Mesenchymal stem cell (in vitro differentiated cells and primary cell): ENCODE measurements around the gene PLIN4.

Experiments
- DNase-seq: peaks from one replicate; pipeline ENCODE4 v3.0.0-alpha.2; 2013
- H2AFZ ChIP-seq: one replicate; pipeline ENCODE4 v1.6.1; 2013; ENCODE audit warnings: low read depth, mild to moderate bottlenecking, control low read depth, inconsistent platforms, low read length, moderate library complexity
- H2AK5ac ChIP-seq: 2 replicates; pipeline ENCODE4 v1.6.1; 2013; ENCODE audit warnings: low read length, moderate library complexity, mild to moderate bottlenecking, inconsistent platforms; ENCODE audit not compliant: severe bottlenecking
- H2BK120ac ChIP-seq: one replicate; pipeline ENCODE4 v1.6.1; 2013; ENCODE audit warnings: low read depth, mild to moderate bottlenecking, inconsistent platforms, low read length, moderate library complexity
- H2BK12ac ChIP-seq, 2 experiments: one replicate each; pipeline ENCODE4 v1.6.1; 2013; ENCODE audit warnings: inconsistent platforms in 2 of 2, low read length in 2 of 2, mild to moderate bottlenecking in 2 of 2, moderate library complexity in 2 of 2, control low read depth in 1 of 2
- H2BK15ac ChIP-seq: one replicate; pipeline ENCODE4 v1.6.1; 2013; ENCODE audit warnings: mild to moderate bottlenecking, low read depth, inconsistent platforms; ENCODE audit not compliant: poor library complexity, severe bottlenecking
- H2BK5ac ChIP-seq: 2 replicates; pipeline ENCODE4 v1.6.1; 2013; ENCODE audit warnings: low read depth, mild to moderate bottlenecking, low read length, control low read depth, inconsistent platforms; ENCODE audit not compliant: poor library complexity, severe bottlenecking
- H3K14ac ChIP-seq, 2 experiments: one replicate each; pipeline ENCODE4 v1.6.1; 2013; ENCODE audit warnings: inconsistent platforms in 2 of 2, low read length in 2 of 2, control low read depth in 1 of 2, mild to moderate bottlenecking in 1 of 2, moderate library complexity in 1 of 2
- H3K18ac ChIP-seq, 2 experiments: one replicate each; pipeline ENCODE4 v1.6.1; 2013; ENCODE audit warnings: inconsistent platforms in 2 of 2, low read length in 2 of 2, control low read depth in 1 of 2, low read depth in 1 of 2, mild to moderate bottlenecking in 1 of 2
- H3K23ac ChIP-seq, 2 experiments: one replicate each; pipeline ENCODE4 v1.6.1; 2013; ENCODE audit warnings: inconsistent platforms in 2 of 2, low read length in 2 of 2, mild to moderate bottlenecking in 2 of 2, moderate library complexity in 2 of 2, control low read depth in 1 of 2
- H3K27ac ChIP-seq: 2 replicates; pipeline ENCODE4 v1.5.1; 2013; ENCODE audit warnings: mild to moderate bottlenecking, moderate library complexity, low read length, control low read depth, inconsistent platforms; ENCODE audit not compliant: poor library complexity, severe bottlenecking
- H3K27me3 ChIP-seq, 2 experiments: 2 replicates each; pipeline versions ENCODE4 v1.6.1 to v1.7.0; 2013; ENCODE audit warnings: low read length in 2 of 2, mild to moderate bottlenecking in 2 of 2, moderate library complexity in 2 of 2, control low read depth in 1 of 2, inconsistent platforms in 1 of 2; ENCODE audit not compliant: control insufficient read depth in 1 of 2, insufficient read depth in 1 of 2
- H3K36me3 ChIP-seq, 2 experiments: 2 replicates each; pipeline versions ENCODE4 v1.6.1 to v1.7.0; 2013; ENCODE audit warnings: low read length in 2 of 2, control low read depth in 1 of 2, inconsistent platforms in 1 of 2, low read depth in 1 of 2, mild to moderate bottlenecking in 1 of 2; ENCODE audit not compliant: insufficient read depth in 2 of 2, control insufficient read depth in 1 of 2
- H3K4ac ChIP-seq, 2 experiments: one replicate each; pipeline ENCODE4 v1.6.1; 2013; ENCODE audit warnings: inconsistent platforms in 2 of 2, low read length in 2 of 2, mild to moderate bottlenecking in 2 of 2, moderate library complexity in 2 of 2, control low read depth in 1 of 2, low read depth in 1 of 2
- H3K4me1 ChIP-seq: 2 replicates; pipeline ENCODE4 v1.6.1; 2013; ENCODE audit warnings: low read depth, low read length, control low read depth; ENCODE audit not compliant: control insufficient read depth, insufficient read depth
- H3K4me2 ChIP-seq: 2 replicates; pipeline ENCODE4 v1.6.1; 2013; ENCODE audit warnings: low read length, mild to moderate bottlenecking, inconsistent platforms; ENCODE audit not compliant: poor library complexity, severe bottlenecking
- H3K4me3 ChIP-seq, 2 experiments: 2 replicates each; pipeline versions ENCODE4 v1.5.1 to v1.7.0; 2013; ENCODE audit warnings: low read length in 2 of 2, mild to moderate bottlenecking in 2 of 2, control low read depth in 1 of 2, low read depth in 1 of 2; ENCODE audit not compliant: insufficient read depth in 1 of 2
- H3K79me1 ChIP-seq: replicated peaks from 2 replicates; pipeline ENCODE4 v1.6.1; 2013; ENCODE audit warnings: mild to moderate bottlenecking, control low read depth, low read length, inconsistent platforms; ENCODE audit not compliant: poor library complexity, severe bottlenecking
- H3K9ac ChIP-seq: 2 replicates; pipeline ENCODE4 v1.7.0; 2013; ENCODE audit warnings: mild to moderate bottlenecking, low read length, moderate library complexity
- H3K9me3 ChIP-seq: 2 replicates; pipeline ENCODE4 v1.7.0; 2013; ENCODE audit warnings: mild to moderate bottlenecking, low read length; ENCODE audit not compliant: control insufficient read depth
- H4K8ac ChIP-seq: one replicate; pipeline ENCODE4 v1.6.1; 2013; ENCODE audit warnings: inconsistent platforms, mild to moderate bottlenecking, low read length, moderate library complexity
- H4K91ac ChIP-seq: one replicate; pipeline ENCODE4 v1.6.1; 2013; ENCODE audit warnings: mild to moderate bottlenecking, low read length, inconsistent platforms
- WGBS: methylation state at CpG from one replicate; pipeline ENCODE4 v1.1.7; 2013; ENCODE audit warnings: mixed read lengths; 5-methylcytosine and 5-hydroxymethylcytosine counted together

The PLIN4 gene

GRCh38 chr19:4487572-4487971 is 30.7 kb downstream of the PLIN4 start:
- Histone ChIP-seq H3K27me3 (no peaks in the 10 kb centered on the region), H3K27ac (no peak overlapping the region), H4K91ac (no peak overlapping the region), H3K18ac (no peak overlapping the region), H4K8ac (no peak overlapping the region), H3K36me3 (peaks cover 69 to 78% of the 10 kb centered on the region in 2 experiments), H3K9ac (no peak overlapping the region), H3K4ac (no peak overlapping the region), H2BK120ac (no peak overlapping the region), H3K79me1 (peaks cover 45% of the 10 kb centered on the region), H2BK15ac (no peak overlapping the region), H3K9me3 (no peaks in the 10 kb centered on the region), H3K4me2 (no peak overlapping the region), H2BK12ac (no peak overlapping the region), H3K4me3 (no peak overlapping the region), H2AK5ac (no peak overlapping the region), H2BK5ac (no peak overlapping the region), H3K23ac (no peak overlapping the region), H2AFZ (no peak overlapping the region), H3K4me1 (peaks cover 2% of the 10 kb centered on the region), H3K14ac (no peak overlapping the region)
- 94% methylated on average over 11 of the region's 11 CpGs for WGBS
- DNase-seq, result no peak

DNA sequence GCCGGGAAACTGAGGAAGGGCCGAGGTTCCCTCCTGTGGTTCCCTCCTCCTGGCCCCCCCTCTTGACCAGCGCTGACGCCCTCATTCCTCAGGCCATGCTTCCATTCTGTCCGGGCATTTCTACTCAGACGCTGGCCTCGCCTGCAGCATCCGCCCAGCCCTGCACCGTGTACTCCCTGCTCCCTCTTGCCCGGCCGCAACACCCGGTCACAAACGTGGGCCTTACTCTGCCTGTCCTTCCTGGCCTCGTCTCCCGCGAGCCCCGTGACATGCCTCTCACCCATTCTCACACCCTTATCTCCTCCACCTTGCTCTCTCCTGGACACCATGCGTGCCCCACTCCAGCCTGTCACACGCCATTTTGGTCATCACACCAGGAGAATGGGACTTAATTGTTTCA is 34.9 kb downstream of the PLIN4 start:
- DNase-seq, result no peak
- H4K8ac ChIP-seq, result no peak overlapping the region
- H3K27ac ChIP-seq, result no peak overlapping the region
- no peak overlapping the region for H3K9ac ChIP-seq
- no peak overlapping the region for H2AFZ ChIP-seq
- no peaks in the 10 kb centered on the region for H3K27me3 ChIP-seq
- no peak overlapping the region for H2BK5ac ChIP-seq
- no peak overlapping the region for H3K23ac ChIP-seq
- no peak overlapping the region for H3K4ac ChIP-seq
- no peak overlapping the region for H2BK120ac ChIP-seq
- no peak overlapping the region for H2AK5ac ChIP-seq
- H3K4me1 ChIP-seq, result no peaks in the 10 kb centered on the region
- 96% methylated on average over 18 of the region's 19 CpGs for WGBS
- no peak overlapping the region for H3K4me2 ChIP-seq
- H3K4me3 ChIP-seq, result no peak overlapping the region
- H4K91ac ChIP-seq, result no peak overlapping the region
- no peak overlapping the region for H3K18ac ChIP-seq
- no peaks in the 10 kb centered on the region for H3K9me3 ChIP-seq
- no peak overlapping the region for H2BK12ac ChIP-seq
- H3K14ac ChIP-seq, result no peak overlapping the region
- peaks cover 51 to 66% of the 10 kb centered on the region in 2 experiments for H3K36me3 ChIP-seq
- H3K79me1 ChIP-seq, result peaks cover 40% of the 10 kb centered on the region
- H2BK15ac ChIP-seq, result no peak overlapping the region

DNA sequence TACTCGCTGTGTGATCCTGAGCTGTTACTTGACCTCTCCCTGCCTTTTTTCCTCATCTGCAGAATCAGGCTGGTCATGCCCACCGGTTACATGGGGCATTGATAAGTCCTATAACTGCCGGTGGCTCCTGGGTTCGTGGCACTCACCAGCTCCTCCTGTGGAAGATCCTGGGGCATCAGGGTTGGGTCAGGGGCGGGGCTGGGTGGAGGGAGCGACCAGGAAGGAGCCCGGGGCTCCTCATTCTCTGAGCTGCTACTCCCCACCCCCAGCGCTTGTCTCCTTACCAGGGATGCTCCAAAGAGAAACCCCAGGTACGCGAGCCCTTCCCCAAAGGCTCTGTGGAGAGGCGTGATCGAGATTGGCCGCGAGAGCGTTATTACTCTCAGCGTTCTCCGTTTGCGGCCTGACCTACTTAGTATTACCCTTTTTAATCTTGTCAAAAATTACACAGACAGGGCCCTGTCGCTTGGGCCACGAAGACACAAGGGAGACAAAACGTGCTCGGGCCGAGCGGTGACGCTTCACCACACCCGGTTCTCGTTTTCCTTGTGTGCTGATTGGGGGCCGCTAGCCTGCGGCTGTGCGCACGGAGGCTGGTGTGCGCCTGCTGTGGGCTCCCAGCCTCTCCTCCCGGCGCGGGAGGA is 35.4 kb downstream of the PLIN4 start:
- H3K4me2 ChIP-seq, result no peak overlapping the region
- H4K8ac ChIP-seq, result no peak overlapping the region
- no peak overlapping the region for H2AFZ ChIP-seq
- H3K18ac ChIP-seq, result no peak overlapping the region
- WGBS, result 96% methylated on average over 35 of the region's 35 CpGs
- no peak overlapping the region for H3K14ac ChIP-seq
- no peaks in the 10 kb centered on the region for H3K9me3 ChIP-seq
- H3K4me3 ChIP-seq, result no peak overlapping the region
- H3K23ac ChIP-seq, result no peak overlapping the region
- peaks cover 50 to 65% of the 10 kb centered on the region in 2 experiments for H3K36me3 ChIP-seq
- no peak overlapping the region for H3K9ac ChIP-seq
- no peak overlapping the region for H2AK5ac ChIP-seq
- no peak overlapping the region for H2BK5ac ChIP-seq
- H3K4ac ChIP-seq, result no peak overlapping the region
- no peak overlapping the region for H4K91ac ChIP-seq
- H3K79me1 ChIP-seq, result peaks cover 39% of the 10 kb centered on the region
- no peak for DNase-seq
- H2BK12ac ChIP-seq, result no peak overlapping the region
- H3K27me3 ChIP-seq, result no peaks in the 10 kb centered on the region
- H2BK15ac ChIP-seq, result no peak overlapping the region
- no peak overlapping the region for H2BK120ac ChIP-seq
- no peaks in the 10 kb centered on the region for H3K4me1 ChIP-seq
- H3K27ac ChIP-seq, result no peak overlapping the region

GRCh38 chr19:4477034-4477801 is 41.1 kb downstream of the PLIN4 start:
- Histone ChIP-seq H3K36me3 (peaks cover 44 to 50% of the 10 kb centered on the region in 2 experiments), H2BK5ac (no peak overlapping the region), H2BK12ac (no peak overlapping the region), H2BK15ac (no peak overlapping the region), H3K4ac (no peak overlapping the region), H4K8ac (no peak overlapping the region), H3K9me3 (no peaks in the 10 kb centered on the region), H3K23ac (no peak overlapping the region), H3K9ac (no peak overlapping the region), H3K14ac (no peak overlapping the region), H3K18ac (no peak overlapping the region), H2BK120ac (no peak overlapping the region), H3K4me3 (no peak overlapping the region), H3K4me2 (no peak overlapping the region), H2AFZ (no peak overlapping the region), H3K27ac (no peak overlapping the region), H3K27me3 (no peaks in the 10 kb centered on the region), H2AK5ac (no peak overlapping the region), H4K91ac (no peak overlapping the region), H3K79me1 (peaks cover 27% of the 10 kb centered on the region), H3K4me1 (peaks cover 19% of the 10 kb centered on the region)
- DNase-seq, result no peak
- 89% methylated on average over 16 of the region's 16 CpGs for WGBS
